Peyer's patch (tissue), 4 donors: ENCODE data around the gene SYNPO2.

Experiments used
- POLR2A ChIP-seq, 2 donors: fragments of 450-650 bp; IDR thresholded peaks; one replicate each; pipeline ENCODE4 v1.5.1; 2017; ENCODE audit warnings: antibody characterized with exemption in 2 of 2, mild to moderate bottlenecking in 2 of 2, moderate library complexity in 2 of 2
- TF ChIP-seq, protein P1 (sequence below), 6 experiments: fragments of 450-650 bp in 4 of 6; fragments of 200-600 bp in 2 of 6; sonication (generic) in 1 of 6; IDR thresholded peaks; one replicate each; pipeline ENCODE4 v1.5.1; 2017 to 2019; ENCODE audit warnings: antibody characterized with exemption in 6 of 6, mild to moderate bottlenecking in 3 of 6, moderate library complexity in 1 of 6

DNA sequence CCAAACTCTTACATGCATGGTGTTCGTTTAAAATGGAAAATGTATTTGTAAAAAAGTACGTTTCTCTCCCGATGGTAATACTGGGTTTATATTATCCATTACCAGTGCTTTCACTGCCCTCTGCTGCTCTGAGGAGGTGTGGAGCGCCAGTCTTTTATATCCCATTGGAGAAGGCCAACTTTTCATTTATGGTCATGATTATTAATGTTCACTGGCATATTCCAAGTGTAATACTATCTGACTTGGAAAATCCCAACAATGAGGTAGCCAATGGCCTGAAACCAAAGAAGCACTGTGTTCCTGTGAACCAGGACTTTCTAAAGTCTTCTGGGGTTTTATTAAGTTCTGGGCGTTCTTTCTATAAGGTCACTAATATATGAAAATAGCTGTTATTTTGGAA is 80.7 kb downstream of the SYNPO2 start:
- TF ChIP-seq POLR2A (IDR thresholded peaks at IDR 0.05) = no peak
- TF ChIP-seq, protein P1, sequence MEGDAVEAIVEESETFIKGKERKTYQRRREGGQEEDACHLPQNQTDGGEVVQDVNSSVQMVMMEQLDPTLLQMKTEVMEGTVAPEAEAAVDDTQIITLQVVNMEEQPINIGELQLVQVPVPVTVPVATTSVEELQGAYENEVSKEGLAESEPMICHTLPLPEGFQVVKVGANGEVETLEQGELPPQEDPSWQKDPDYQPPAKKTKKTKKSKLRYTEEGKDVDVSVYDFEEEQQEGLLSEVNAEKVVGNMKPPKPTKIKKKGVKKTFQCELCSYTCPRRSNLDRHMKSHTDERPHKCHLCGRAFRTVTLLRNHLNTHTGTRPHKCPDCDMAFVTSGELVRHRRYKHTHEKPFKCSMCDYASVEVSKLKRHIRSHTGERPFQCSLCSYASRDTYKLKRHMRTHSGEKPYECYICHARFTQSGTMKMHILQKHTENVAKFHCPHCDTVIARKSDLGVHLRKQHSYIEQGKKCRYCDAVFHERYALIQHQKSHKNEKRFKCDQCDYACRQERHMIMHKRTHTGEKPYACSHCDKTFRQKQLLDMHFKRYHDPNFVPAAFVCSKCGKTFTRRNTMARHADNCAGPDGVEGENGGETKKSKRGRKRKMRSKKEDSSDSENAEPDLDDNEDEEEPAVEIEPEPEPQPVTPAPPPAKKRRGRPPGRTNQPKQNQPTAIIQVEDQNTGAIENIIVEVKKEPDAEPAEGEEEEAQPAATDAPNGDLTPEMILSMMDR (IDR thresholded peaks at IDR 0.05) = peak in 4 of 6 experiments; percentile 22 to 80 (median 78)
